HG02973 (cell line): ENCODE measurements around the gene COMMD10.

ENCODE experiments used
- ATAC-seq: cut with Tn5 transposase; IDR thresholded peaks from one replicate; pipeline ENCODE4 v1.9.1; 2021; ENCODE audit warnings: moderate library complexity; ENCODE audit not compliant: unreplicated experiment

Gene COMMD10

GRCh38 chr5:116281309-116281708 lies 196.5 kb downstream of the COMMD10 start:
- no peak for ATAC-seq

GRCh38 chr5:116288524-116288923 lies 203.7 kb downstream of the COMMD10 start:
- no peak for ATAC-seq

- no peak for ATAC-seq
Observed at GRCh38 chr5:116289276-116289675, 204.5 kb downstream of the COMMD10 start.

- no peak for ATAC-seq
Observed at GRCh38 chr5:116291271-116291670, 206.4 kb downstream of the COMMD10 start.

- no peak for ATAC-seq
Observed at GRCh38 chr5:116292321-116292720, 207.5 kb downstream of the COMMD10 start.

DNA sequence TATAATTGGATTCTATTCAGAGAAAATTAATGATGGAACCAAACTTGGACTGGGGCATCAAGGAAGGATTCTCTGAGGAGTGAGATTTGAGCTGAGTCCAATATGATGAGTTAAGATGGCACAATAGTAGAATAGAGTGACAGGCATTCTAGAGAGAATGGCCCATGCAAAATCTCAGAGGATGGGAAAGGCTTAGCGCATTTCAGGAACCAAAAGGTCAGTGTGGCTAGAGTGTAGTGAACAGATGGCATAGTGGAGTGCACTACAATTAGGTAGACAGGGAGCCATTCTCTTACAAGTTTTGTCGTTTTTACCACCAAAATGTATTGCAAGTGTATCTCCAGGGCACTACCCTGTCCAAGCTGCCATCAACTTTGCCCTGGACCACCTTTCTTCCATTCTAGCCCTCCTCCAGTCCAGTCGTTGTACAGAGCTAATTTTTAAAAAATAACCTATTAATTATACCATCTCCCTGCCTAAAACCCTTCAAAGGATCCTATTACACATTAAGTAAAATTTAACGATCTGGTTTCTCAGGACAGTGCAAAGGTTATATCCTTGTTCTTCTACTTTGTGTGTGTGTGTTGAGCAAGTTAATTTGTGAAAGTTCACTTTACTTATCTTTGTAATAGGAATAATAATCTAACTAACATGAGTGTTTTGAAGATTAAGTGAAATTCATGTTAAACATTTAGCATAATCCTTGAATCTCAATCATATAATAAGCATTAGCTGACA lies 211.7 kb downstream of the COMMD10 start:
- ATAC-seq, result no peak

DNA sequence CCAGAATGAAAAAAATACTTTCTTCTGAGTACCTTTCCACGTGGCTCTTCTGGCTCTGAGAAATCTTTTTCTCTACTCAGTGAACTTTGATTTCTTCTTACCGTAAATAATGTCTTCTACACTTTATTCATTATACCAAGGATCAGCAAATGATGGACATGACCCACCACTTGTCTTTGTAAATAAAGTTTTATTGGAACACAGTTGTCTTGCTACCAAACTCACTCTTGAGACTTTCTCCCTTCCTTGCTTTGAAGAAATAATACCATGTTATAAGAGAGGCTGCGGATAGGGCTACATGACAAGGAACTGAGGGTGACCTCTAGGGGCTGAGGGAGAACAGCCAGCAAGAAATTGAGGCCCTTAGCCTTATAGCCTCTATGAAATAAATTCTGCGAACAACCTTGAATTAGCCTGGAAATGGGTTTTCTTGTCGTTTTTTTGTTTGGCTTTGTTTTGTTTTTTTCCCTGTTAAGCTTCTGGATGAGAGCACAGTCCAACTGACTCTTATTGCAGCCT lies 212.5 kb downstream of the COMMD10 start:
- no peak for ATAC-seq

DNA sequence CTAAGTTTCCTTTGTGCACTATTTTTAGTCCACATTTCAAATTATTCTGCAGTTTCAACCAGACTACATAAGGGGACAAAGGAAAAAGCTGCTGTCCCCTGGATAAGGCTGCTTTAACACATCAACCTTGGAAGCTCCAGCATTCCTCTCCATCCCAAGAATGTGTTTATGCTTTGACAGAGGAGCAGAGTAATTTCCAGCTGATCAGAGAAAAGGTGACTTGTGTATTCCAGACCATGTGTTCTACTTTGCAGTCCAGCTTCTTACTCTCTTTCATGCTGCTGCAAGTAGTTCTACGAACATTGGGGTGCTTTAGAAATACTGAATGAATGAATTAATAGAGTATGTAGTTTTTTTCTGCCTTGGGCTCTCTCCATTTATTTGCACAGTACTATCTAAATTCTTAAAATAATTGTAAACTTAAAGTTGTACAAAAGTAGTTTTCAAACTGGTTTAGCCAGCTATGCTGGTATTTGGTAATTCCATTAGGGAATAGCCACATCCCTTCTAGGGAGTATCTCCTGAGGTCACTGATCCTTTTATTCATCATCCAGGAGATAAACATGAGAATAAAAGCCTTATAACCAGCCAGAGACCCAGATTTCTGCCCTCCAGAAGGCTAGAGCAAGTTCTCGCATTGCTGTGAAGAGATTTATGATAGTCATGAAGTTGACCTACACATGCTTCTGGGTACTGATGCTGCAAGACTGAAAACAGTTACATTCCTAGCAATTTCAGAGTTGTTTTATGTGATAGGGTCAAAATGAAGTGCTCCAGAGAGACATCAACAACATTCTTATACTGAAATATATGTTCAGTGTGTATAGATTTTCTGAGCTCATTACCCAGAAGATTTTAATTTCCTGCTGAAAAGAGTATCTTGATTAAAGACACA lies 215.2 kb downstream of the COMMD10 start:
- no peak for ATAC-seq

- ATAC-seq, result no peak
Observed at GRCh38 chr5:116301110-116301509, 216.3 kb downstream of the COMMD10 start.

DNA sequence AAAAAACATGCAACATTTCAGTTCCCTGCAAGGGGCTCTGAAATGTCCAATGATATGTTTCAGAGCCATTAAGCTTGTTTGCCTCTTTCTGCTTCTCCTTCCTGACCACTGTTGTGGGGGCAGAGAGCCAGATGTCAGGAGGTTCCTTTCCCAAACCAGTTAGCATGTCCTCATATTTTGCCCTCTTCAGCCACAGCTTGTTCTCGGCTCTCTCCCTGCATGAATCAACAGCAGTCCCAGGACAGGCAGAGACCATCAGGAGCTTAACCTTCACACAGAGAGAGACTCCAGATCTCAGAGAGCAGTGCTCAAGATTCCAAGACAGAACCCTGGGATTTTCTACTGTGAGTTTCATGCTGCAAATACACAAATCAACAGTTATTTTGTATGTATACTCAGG lies 218.5 kb downstream of the COMMD10 start:
- ATAC-seq, result no peak

DNA sequence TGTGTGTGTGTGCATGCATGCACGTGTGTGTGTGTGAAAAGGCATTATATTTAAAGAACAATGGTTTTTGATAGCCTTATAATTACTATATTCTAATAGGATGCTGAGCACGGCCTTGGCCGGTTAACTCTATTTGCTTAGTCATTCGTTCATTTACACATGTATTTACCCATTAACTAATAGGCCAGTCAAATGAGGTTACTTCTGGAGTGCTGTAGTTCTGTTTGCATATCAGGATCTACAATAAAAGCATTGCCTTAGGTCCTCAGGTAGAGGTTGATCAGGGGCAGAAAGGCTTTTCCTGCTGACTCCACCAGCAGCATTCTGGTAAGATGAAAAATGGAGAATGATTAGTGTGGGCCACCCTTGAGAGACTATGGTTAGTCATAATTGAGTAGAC lies 219.0 kb downstream of the COMMD10 start:
- ATAC-seq, result no peak

- ATAC-seq, result no peak
Observed at GRCh38 chr5:116305899-116306298, 221.1 kb downstream of the COMMD10 start.

- ATAC-seq, result no peak
Observed at GRCh38 chr5:116306846-116307245, 222.0 kb downstream of the COMMD10 start.

DNA sequence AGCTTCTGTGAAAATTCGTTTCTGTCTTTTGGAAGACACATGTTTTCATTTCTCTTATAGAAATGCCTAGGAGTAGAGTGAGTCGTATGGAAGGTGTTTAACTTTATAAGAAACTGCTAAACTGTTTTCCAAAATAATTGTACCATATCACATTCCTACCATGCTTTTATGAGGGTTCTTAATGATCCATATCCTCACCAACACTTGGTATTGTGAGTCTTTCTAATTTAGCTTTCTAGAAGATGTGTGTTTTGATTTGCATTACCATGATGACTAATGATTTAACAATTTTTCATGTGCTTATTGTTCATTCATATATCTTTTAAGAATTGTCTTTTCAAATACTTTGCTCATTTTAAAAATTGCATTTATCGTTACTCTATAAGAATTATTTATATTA lies 223.6 kb downstream of the COMMD10 start:
- no peak for ATAC-seq

GRCh38 chr5:116313366-116313765 lies 228.5 kb downstream of the COMMD10 start:
- no peak for ATAC-seq

DNA sequence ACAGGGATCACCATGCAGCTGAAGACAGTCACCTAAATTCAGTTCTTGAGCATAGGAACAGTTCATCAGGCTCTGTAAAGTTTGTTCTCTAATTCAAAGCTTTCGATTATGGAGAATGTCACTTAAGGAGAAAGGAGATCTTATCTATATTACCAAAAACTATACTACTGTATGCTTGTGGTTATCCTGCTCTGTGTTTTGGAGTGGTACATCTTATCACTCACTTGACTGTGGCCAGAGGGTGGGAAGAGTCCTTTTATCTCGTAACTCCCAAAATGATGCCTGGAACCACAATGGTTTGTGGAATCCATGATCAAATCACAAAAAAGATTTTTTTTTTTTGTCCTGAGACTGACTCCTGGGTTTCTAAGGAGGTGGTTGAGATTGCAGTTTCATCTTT lies 230.7 kb downstream of the COMMD10 start:
- ATAC-seq, result no peak

- ATAC-seq, result no peak
Observed at GRCh38 chr5:116318091-116318854, 233.4 kb downstream of the COMMD10 start.

DNA sequence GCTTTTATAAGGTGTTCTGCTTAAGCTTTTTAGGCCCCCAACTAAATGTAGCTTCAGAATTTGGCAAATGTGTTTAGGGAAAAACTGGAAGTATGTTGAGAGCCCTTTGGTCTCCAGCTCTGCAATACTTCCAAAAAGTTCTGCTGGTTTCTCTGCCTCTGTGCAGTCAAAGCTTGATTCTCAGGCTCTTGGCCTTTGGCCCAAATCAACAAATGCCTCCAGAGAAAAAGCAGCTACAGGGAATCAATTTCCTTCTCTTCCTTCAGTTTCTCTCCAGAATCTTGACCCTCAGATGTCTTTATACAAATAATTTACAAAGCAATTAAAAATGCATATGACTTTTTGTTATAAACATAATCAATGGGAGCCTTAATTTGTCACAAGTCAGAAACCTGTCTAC lies 235.7 kb downstream of the COMMD10 start:
- no peak for ATAC-seq

- ATAC-seq, result no peak
Observed at GRCh38 chr5:116329503-116329902, 244.7 kb downstream of the COMMD10 start.

DNA sequence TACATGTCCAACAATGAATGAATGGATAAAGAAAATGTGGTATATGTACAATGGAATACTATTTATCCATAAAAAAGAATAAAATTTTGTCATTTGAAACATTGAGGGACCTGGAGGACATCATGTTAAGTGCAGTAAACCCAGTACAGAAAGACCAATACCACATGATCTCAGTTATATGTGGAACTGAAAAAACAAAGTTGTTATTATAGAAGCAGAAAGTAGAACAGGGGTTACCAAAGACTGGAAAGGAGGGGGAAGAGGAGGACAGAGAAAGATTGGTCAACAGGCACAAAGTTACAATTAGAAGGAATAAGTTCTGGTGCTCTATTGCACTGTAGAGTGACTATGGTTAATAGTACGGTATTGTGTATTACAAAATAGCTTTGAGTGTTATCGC lies 256.0 kb downstream of the COMMD10 start:
- no peak for ATAC-seq
